Gastrocnemius medialis (tissue), 4 donors: ENCODE measurements around the gene CNTN4.

Experiments
- CTCF ChIP-seq, 5 experiments: fragments of 450-650 bp in 3 of 5; fragments of 200-600 bp in 2 of 5; sonication (generic) in 2 of 5; IDR thresholded peaks in 4 of 5; conservative IDR thresholded peaks in 1 of 5; 1 replicate in 4 of 5; 2 replicates in 1 of 5; pipeline ENCODE4 v1.5.1; 2016 to 2019; ENCODE audit warnings: antibody characterized with exemption in 5 of 5, mild to moderate bottlenecking in 3 of 5, moderate library complexity in 3 of 5
- POLR2A ChIP-seq, 2 donors: fragments of 450-650 bp; IDR thresholded peaks; one replicate each; pipeline ENCODE4 v1.6.1; 2017; ENCODE audit warnings: antibody characterized with exemption in 2 of 2, mild to moderate bottlenecking in 2 of 2, moderate library complexity in 2 of 2

- TF ChIP-seq CTCF (IDR thresholded peaks at IDR 0.05 in 4 of 5, conservative IDR thresholded peaks at IDR 0.05 in 1 of 5) (no peak), POLR2A (IDR thresholded peaks at IDR 0.05) (no peak)
Observed at GRCh38 chr3:2908693-2909351, 810.2 kb downstream of the CNTN4 start.
